Osteoblast (primary cell): ENCODE data around the gene TMEM109. TPM values are rescaled to one million over a fixed set of nuclear protein-coding genes. Genes with fewer than 3 reads are reported as not detected.

Experiments used
- DNase-seq: peaks from one replicate; pipeline ENCODE4 v3.0.0; 2011; ENCODE audit warnings: low spot score, mixed read lengths; ENCODE audit not compliant: insufficient read length; ENCODE audit errors: missing footprints
- H2AFZ ChIP-seq: 2 replicates; pipeline ENCODE4 v1.6.0; 2011; ENCODE audit warnings: mild to moderate bottlenecking, low read length
- H3K27ac ChIP-seq: 2 replicates; pipeline ENCODE4 v1.5.1; 2011; ENCODE audit warnings: mild to moderate bottlenecking, low read depth, low read length, moderate library complexity
- H3K27me3 ChIP-seq: 2 replicates; pipeline ENCODE4 v1.6.0; 2012; ENCODE audit warnings: mild to moderate bottlenecking, control low read depth, inconsistent platforms, low read length, moderate library complexity; ENCODE audit not compliant: insufficient read depth
- H3K36me3 ChIP-seq: 2 replicates; pipeline ENCODE4 v1.5.1; 2011; ENCODE audit warnings: mild to moderate bottlenecking, low read length, control low read depth, moderate library complexity; ENCODE audit not compliant: insufficient read depth
- H3K4me1 ChIP-seq: 2 replicates; pipeline ENCODE4 v1.5.1; 2011; ENCODE audit warnings: mild to moderate bottlenecking, low read length, control low read depth, moderate library complexity; ENCODE audit not compliant: insufficient read depth
- H3K4me2 ChIP-seq: 2 replicates; pipeline ENCODE4 v1.6.0; 2011; ENCODE audit warnings: mild to moderate bottlenecking, low read length; ENCODE audit not compliant: insufficient read depth
- H3K4me3 ChIP-seq: fragments of 200-600 bp; sonication (generic); 3 replicates; pipeline ENCODE4 v1.5.1; 2012; ENCODE audit warnings: mild to moderate bottlenecking, low read length, inconsistent platforms; ENCODE audit not compliant: insufficient read depth
- H3K79me2 ChIP-seq: 2 replicates; pipeline ENCODE4 v1.6.0; 2012; ENCODE audit warnings: mild to moderate bottlenecking, low read length, control low read depth, inconsistent platforms; ENCODE audit not compliant: insufficient read depth
- H3K9me3 ChIP-seq: 2 replicates; pipeline ENCODE4 v1.5.1; 2011; ENCODE audit warnings: low read depth, low read length, control low read depth
- H4K20me1 ChIP-seq: 2 replicates; pipeline ENCODE4 v1.6.0; 2012; ENCODE audit warnings: mild to moderate bottlenecking, low read length, control low read depth; ENCODE audit not compliant: insufficient read depth
- total RNA-seq: library from RNA; depleted of rRNA; stranded (reverse); fragments of >200 nt; gene quantifications from 2 replicates; pipeline ENCODE4 v1.2.3, GENCODE V29; 2012
- TF ChIP-seq, protein P1 (sequence below): IDR thresholded peaks from 2 replicates; pipeline ENCODE4 v1.5.1; 2011; ENCODE audit warnings: mild to moderate bottlenecking, low read depth, low read length, moderate library complexity; ENCODE audit errors: extremely low read depth

TMEM109 gene
- total RNA-seq, 1 donor = 36.6 TPM

DNA sequence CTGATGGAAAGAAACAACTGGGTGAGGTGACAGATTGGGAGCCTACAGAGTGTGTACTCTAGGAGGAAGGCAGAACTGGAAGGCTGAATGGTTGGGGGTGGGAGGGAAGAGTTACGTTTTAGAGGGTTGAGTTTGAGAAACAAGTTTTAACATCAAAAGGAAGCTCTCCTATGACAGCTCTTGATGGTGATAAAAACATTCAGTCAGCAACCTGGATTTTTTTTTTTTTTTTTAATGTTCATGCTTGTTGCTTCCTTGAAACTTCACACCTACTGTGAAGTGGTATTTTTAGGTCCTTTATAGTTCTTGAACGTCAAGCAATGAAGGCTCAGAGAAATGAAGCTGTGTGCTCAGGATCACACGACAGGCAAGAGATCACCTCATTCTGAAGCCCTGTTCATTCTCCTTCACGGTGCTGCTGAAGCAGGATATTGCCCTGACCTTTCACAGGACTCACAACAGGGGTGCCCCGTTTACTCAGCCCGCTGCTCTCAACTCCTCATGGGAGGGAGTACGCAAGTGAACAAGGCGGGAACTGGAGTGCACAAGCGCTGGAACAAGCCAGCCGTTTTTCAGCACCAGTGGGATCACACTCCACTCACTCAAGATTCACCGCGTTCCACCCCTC, 1.6 kb upstream of the TMEM109 start:
- Histone ChIP-seq H2AFZ (peak overlapping the region; percentile 99), H4K20me1 (peaks cover 3% of the 10 kb centered on the region), H3K27ac (no peak overlapping the region), H3K4me3 (no peak overlapping the region), H3K27me3 (peaks cover 18% of the 10 kb centered on the region), H3K4me2 (no peak overlapping the region), H3K36me3 (no peaks in the 10 kb centered on the region), H3K79me2 (peaks cover 17% of the 10 kb centered on the region), H3K4me1 (peaks cover 17% of the 10 kb centered on the region), H3K9me3 (no peaks in the 10 kb centered on the region)
- TF ChIP-seq, protein P1, sequence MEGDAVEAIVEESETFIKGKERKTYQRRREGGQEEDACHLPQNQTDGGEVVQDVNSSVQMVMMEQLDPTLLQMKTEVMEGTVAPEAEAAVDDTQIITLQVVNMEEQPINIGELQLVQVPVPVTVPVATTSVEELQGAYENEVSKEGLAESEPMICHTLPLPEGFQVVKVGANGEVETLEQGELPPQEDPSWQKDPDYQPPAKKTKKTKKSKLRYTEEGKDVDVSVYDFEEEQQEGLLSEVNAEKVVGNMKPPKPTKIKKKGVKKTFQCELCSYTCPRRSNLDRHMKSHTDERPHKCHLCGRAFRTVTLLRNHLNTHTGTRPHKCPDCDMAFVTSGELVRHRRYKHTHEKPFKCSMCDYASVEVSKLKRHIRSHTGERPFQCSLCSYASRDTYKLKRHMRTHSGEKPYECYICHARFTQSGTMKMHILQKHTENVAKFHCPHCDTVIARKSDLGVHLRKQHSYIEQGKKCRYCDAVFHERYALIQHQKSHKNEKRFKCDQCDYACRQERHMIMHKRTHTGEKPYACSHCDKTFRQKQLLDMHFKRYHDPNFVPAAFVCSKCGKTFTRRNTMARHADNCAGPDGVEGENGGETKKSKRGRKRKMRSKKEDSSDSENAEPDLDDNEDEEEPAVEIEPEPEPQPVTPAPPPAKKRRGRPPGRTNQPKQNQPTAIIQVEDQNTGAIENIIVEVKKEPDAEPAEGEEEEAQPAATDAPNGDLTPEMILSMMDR = no peak
- DNase-seq = no peak

DNA sequence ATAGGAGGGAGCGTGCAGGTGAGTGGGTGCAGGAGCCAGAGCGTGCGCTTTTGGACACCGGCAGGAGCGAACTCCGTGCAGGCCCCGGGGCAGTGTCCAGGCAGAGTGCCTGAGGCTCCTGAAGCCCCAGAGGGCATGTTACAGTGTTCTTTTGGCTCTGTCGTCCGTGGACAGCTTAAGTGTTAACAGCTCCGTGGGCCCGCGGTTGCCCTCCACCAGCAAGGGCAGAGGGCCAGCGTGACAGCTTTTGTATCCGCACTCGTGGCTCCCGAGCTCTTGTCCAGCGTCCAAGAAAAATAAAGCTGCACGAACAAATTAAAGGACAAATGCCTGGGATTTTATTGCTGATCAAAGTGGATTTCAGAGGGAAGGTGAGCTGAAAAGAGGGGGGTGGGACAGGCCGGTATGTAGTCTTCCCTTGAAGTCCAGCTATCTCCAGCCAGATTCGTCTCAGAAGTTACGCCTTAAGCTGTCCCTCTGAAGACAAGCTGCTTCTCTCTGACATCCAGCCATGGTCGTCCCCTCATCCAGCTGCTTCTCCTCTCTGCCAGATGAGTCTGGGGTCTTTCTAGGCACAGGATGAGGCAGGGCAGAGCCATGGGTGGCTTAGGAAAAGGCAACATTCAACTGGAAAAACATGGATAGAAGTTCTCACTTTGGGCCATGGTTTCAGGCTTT, 968 bp upstream of the TMEM109 start:
- Histone ChIP-seq H3K4me3 (peak overlapping the region; percentile 89), H3K79me2 (peaks cover 21% of the 10 kb centered on the region), H4K20me1 (peaks cover 3% of the 10 kb centered on the region), H3K27ac (peak overlapping the region; percentile 94), H2AFZ (peak overlapping the region; percentile 99), H3K4me1 (peaks cover 17% of the 10 kb centered on the region), H3K27me3 (peaks cover 18% of the 10 kb centered on the region), H3K4me2 (peak overlapping the region; percentile 99), H3K9me3 (no peaks in the 10 kb centered on the region), H3K36me3 (no peaks in the 10 kb centered on the region)
- no peak for DNase-seq
- TF ChIP-seq, protein P1 = no peak

DNA sequence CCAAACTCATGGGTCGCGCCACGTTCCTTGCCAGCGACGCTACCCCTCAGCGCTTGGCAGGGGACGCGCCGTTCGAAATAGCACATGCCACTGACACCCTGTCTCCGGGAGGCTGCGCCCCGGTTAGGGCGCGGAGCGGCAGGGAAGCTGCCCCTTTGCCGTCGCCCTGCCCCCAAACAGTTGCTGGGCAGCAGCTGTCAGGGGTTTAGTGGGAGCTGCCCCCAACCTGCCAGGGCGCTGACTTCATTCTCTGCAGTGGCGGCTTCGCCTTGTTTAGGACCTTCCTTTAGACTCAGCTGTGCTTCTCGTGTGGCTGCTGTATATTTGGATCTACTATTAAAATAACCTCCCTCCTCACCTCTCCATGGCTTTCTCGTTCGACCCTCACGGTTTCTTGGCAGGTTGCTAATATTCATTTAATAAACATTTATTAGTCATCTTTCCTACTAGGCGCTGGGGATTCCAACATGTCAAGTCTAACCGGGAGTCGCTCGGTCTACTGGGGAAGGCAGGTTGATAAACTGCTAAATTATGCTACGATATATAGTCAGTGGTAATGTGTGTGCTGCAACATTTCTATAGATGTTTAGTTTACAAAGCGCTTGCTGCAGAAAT, 782 bp downstream of the TMEM109 start:
- peak; percentile 92 for DNase-seq
- Histone ChIP-seq H3K9me3 (no peaks in the 10 kb centered on the region), H4K20me1 (peaks cover 3% of the 10 kb centered on the region), H3K4me3 (peak overlapping the region; percentile 89), H2AFZ (peak overlapping the region; percentile 99), H3K27me3 (peaks cover 18% of the 10 kb centered on the region), H3K79me2 (peaks cover 31% of the 10 kb centered on the region), H3K36me3 (no peaks in the 10 kb centered on the region), H3K4me2 (peak overlapping the region; percentile 99), H3K27ac (peak overlapping the region; percentile 94), H3K4me1 (peaks cover 22% of the 10 kb centered on the region)
- TF ChIP-seq, protein P1 = no peak

DNA sequence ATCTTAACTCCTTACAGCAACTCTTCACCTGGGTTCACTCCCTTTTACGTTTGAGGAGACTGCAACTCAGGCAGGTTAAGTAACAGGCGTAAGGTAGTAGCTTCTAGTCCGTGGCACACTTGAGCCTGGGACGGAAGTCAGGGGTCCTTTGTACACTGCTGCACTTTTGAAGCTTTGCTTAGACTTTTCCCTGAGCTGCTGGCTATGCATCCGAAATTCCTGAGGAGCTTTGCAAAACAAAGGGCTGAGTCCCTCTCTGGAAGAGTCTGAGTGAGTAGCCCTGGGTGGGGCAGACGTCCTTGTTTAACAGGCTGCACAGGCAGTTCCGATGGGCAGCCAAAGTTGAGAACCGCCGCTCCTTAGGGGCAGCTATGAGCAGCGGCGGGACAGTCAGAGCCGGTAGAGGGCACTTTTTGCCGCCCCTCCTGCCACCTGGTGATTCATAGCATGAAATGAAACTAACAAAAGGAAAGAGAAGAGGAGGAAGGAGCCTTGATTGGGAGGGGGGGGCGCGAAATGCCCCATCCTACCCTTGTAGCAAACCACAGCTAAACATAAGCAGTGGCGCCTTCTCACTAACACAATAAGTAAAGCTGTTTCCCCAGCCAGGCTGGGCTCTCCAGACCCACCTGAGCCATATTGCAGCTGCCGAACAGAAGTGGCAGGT, 1.4 kb downstream of the TMEM109 start:
- Histone ChIP-seq H3K27ac (peak overlapping the region; percentile 46), H2AFZ (peak overlapping the region; percentile 99), H3K4me3 (peak overlapping the region; percentile 89), H3K9me3 (no peaks in the 10 kb centered on the region), H3K27me3 (peaks cover 13% of the 10 kb centered on the region), H4K20me1 (peaks cover 3% of the 10 kb centered on the region), H3K79me2 (peaks cover 31% of the 10 kb centered on the region), H3K4me2 (peak overlapping the region; percentile 99), H3K4me1 (peaks cover 22% of the 10 kb centered on the region), H3K36me3 (peaks cover under 1% of the 10 kb centered on the region)
- peak; percentile 95 for DNase-seq
- TF ChIP-seq, protein P1 = peak; percentile 40
